ENCODE data around the gene JMJD8.

JMJD8 gene

DNA sequence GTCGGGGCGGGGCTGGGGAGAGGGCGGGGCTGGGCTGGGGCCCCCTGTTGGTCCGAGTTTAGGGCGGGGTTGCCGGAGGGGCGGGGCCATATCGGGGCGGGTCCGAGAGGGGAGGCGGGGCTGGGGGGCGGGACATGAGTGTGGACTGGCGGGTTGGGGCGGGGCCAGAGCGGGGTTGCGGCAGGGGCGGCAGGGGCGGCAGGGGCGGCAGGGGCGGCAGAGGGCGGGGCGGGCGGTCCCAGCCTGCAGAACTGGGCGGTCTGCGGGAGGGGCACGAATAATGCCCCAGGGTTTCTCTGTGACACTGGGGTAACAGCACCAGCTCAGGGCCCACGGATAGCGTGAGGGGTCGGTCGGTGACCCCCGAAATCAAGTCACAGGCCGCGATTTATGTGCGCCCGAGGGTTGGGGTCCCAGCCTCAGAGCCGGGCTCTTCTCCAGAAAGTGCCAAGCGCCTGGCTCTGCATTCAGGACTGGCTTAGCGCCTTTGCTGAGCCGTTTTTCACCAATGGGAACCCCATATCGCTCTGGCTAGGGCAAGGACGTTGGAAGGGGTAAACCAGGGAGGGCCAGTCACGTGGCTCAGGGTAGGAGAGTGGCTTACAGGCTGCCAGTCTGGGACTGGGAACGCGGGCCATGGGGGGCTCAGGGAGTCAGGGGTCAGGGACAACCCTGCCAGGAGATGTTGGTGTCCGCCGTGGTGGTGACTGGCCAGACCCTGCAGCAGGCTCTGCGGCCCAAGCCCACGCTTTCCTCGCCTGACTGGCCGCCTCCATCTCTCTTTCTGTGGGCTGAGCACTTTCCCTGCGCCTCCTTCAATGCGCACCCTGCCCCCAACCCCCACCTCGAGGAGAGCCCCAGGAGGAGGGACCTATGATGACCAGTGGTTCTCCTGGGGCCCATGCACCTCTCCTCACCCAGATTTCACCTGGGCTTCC is 46.8 kb downstream of the JMJD8 start:
- peak; percentile 73 for DNase-seq

- DNase-seq, result peak; percentile 97
Observed at GRCh38 chr16:636206-637080, 47.7 kb downstream of the JMJD8 start, which contains the start of gene METTL26. Gene METTL26 (minus strand): TSS chr16:636305. CDS start chr16:636290, 15 bp downstream.

DNA sequence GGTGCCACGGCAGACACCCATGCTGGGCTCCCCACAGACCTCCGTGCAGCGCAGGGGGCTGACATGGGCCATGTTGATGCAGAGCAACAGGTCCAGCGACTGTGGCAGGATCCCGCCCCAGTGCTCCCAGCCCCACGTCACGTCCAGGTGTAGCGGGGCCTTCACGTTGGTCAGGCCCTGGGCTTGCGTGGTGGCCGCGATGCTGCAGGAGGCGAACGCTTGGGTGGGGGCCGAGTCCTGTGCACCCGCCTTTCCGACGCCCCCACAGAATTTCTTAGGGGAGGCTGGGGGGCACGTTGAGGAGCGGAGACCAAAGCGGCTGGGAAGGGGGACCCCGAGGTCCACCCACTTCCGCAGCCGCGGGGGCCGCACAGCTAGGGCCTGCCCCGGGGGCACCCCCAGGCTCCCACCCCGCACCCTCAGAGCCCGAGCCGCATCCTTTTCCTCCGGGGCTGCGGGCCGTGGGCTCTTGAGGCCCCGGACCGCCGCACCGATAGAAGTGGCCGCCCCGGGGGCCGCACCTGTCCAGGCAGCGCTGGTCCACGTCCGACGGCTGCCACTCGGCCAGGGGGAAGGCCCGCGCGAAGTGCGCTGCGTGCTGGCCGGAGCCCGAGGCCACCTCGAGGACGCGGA is 48.4 kb downstream of the JMJD8 start:
- peak; percentile 64 for DNase-seq

DNA sequence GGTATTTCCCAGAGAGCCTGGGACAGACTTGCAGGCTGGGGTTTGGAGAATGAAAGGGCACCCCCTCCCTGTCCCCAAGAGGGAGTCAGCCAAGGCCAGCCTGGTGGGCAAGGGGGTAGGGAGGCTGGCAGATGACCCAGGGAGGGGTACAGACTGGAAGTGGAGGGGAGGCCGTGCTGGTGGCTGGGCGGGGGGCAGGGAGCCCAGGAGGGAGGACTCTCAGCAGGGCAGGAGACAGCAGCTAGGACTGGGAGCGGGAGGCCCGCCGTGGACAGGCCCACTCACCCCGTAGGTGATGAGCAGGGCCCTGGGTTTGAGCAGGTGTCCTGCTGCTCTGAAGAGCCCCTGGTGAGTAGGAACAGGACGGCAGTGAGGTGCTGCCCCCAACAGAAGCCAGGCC is 49.1 kb downstream of the JMJD8 start:
- no peak for DNase-seq

GRCh38 chr16:634051-634670 is 50.0 kb downstream of the JMJD8 start:
- no peak for DNase-seq

GRCh38 chr16:633336-634050 is 50.6 kb downstream of the JMJD8 start:
- DNase-seq, result no peak

DNA sequence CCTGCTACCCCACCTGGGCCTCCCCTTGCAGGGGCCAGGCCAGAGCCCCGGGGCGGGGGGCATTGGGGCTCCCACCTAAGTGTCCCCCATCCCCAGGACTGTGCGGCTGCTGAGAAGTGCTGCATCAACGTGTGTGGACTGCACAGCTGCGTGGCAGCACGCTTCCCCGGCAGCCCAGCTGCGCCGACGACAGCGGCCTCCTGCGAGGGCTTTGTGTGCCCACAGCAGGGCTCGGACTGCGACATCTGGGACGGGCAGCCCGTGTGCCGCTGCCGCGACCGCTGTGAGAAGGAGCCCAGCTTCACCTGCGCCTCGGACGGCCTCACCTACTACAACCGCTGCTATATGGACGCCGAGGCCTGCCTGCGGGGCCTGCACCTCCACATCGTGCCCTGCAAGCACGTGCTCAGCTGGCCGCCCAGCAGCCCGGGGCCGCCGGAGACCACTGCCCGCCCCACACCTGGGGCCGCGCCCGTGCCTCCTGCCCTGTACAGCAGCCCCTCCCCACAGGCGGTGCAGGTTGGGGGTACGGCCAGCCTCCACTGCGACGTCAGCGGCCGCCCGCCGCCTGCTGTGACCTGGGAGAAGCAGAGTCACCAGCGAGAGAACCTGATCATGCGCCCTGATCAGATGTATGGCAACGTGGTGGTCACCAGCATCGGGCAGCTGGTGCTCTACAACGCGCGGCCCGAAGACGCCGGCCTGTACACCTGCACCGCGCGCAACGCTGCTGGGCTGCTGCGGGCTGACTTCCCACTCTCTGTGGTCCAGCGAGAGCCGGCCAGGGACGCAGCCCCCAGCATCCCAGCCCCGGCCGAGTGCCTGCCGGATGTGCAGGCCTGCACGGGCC is 51.4 kb downstream of the JMJD8 start:
- no peak for DNase-seq

- no peak for DNase-seq
Observed at GRCh38 chr16:631808-632358, 52.3 kb downstream of the JMJD8 start.

Data from DMS53 (cell line).